Activated naive CD4-positive, alpha-beta T cell treated with anti-CD3 and anti-CD28 coated beads, Interleukin-2, amount 50 U/mL, for 24 hours (primary cell): Measurements from ENCODE around the gene GPR153.

Experiments
- H3K27ac Mint-ChIP-seq: one replicate; pipeline ENCODE4 v1.8.0; 2021; ENCODE audit warnings: mild to moderate bottlenecking, mixed read lengths
- H3K27me3 Mint-ChIP-seq: one replicate; pipeline ENCODE4 v1.8.0; 2021; ENCODE audit warnings: mixed read lengths
- H3K36me3 Mint-ChIP-seq: one replicate; pipeline ENCODE4 v1.8.0; 2021; ENCODE audit warnings: mixed read lengths
- H3K4me1 Mint-ChIP-seq: one replicate; pipeline ENCODE4 v1.8.0; 2021; ENCODE audit warnings: mixed read lengths
- H3K4me3 Mint-ChIP-seq: one replicate; pipeline ENCODE4 v1.8.0; 2021; ENCODE audit warnings: mild to moderate bottlenecking, mixed read lengths
- H3K9me3 Mint-ChIP-seq: one replicate; pipeline ENCODE4 v1.8.0; 2021; ENCODE audit warnings: mixed read lengths

Gene GPR153

GRCh38 chr1:6276811-6277555 is 16.1 kb upstream of the GPR153 start:
- Mint-ChIP-seq H3K4me1 (no peaks in the 10 kb centered on the region), H3K9me3 (no peaks in the 10 kb centered on the region), H3K36me3 (peaks cover 1% of the 10 kb centered on the region), H3K4me3 (no peak overlapping the region), H3K27ac (no peak overlapping the region), H3K27me3 (no peaks in the 10 kb centered on the region)

- H3K27me3 Mint-ChIP-seq = no peaks in the 10 kb centered on the region
- H3K4me3 Mint-ChIP-seq = no peak overlapping the region
- peaks cover 1% of the 10 kb centered on the region for H3K36me3 Mint-ChIP-seq
- no peak overlapping the region for H3K27ac Mint-ChIP-seq
- H3K4me1 Mint-ChIP-seq = no peaks in the 10 kb centered on the region
- H3K9me3 Mint-ChIP-seq = no peaks in the 10 kb centered on the region
These were observed 15.2 kb upstream of the GPR153 start for GRCh38 chr1:6275826-6276782.

- Mint-ChIP-seq H3K4me3 (no peak overlapping the region), H3K4me1 (no peaks in the 10 kb centered on the region), H3K9me3 (no peaks in the 10 kb centered on the region), H3K27ac (no peak overlapping the region), H3K27me3 (no peaks in the 10 kb centered on the region), H3K36me3 (peaks cover 1% of the 10 kb centered on the region)
These were observed 13.8 kb upstream of the GPR153 start for GRCh38 chr1:6274622-6275139.

- Mint-ChIP-seq H3K4me1 (no peaks in the 10 kb centered on the region), H3K27ac (no peak overlapping the region), H3K4me3 (no peak overlapping the region), H3K27me3 (no peaks in the 10 kb centered on the region), H3K36me3 (peaks cover 1% of the 10 kb centered on the region), H3K9me3 (no peaks in the 10 kb centered on the region)
These were observed 13.2 kb upstream of the GPR153 start for GRCh38 chr1:6274102-6274501.

- Mint-ChIP-seq H3K4me3 (no peak overlapping the region), H3K36me3 (no peaks in the 10 kb centered on the region), H3K9me3 (no peaks in the 10 kb centered on the region), H3K4me1 (no peaks in the 10 kb centered on the region), H3K27ac (no peak overlapping the region), H3K27me3 (no peaks in the 10 kb centered on the region)
These were observed 12.5 kb upstream of the GPR153 start for GRCh38 chr1:6273380-6273891.

- no peak overlapping the region for H3K27ac Mint-ChIP-seq
- no peaks in the 10 kb centered on the region for H3K36me3 Mint-ChIP-seq
- H3K27me3 Mint-ChIP-seq = no peaks in the 10 kb centered on the region
- H3K4me3 Mint-ChIP-seq = no peak overlapping the region
- no peaks in the 10 kb centered on the region for H3K9me3 Mint-ChIP-seq
- H3K4me1 Mint-ChIP-seq = no peaks in the 10 kb centered on the region
These were observed 12.0 kb upstream of the GPR153 start for GRCh38 chr1:6272868-6273267.

- H3K4me3 Mint-ChIP-seq = no peak overlapping the region
- H3K27me3 Mint-ChIP-seq = no peaks in the 10 kb centered on the region
- H3K27ac Mint-ChIP-seq = no peak overlapping the region
- H3K4me1 Mint-ChIP-seq = no peaks in the 10 kb centered on the region
- H3K9me3 Mint-ChIP-seq = no peaks in the 10 kb centered on the region
- no peaks in the 10 kb centered on the region for H3K36me3 Mint-ChIP-seq
These were observed 11.6 kb upstream of the GPR153 start for GRCh38 chr1:6272452-6272851.

- no peaks in the 10 kb centered on the region for H3K36me3 Mint-ChIP-seq
- H3K4me3 Mint-ChIP-seq = no peak overlapping the region
- no peak overlapping the region for H3K27ac Mint-ChIP-seq
- no peaks in the 10 kb centered on the region for H3K9me3 Mint-ChIP-seq
- H3K4me1 Mint-ChIP-seq = no peaks in the 10 kb centered on the region
- H3K27me3 Mint-ChIP-seq = no peaks in the 10 kb centered on the region
These were observed 10.7 kb upstream of the GPR153 start for GRCh38 chr1:6271554-6271953.

- Mint-ChIP-seq H3K4me1 (no peaks in the 10 kb centered on the region), H3K9me3 (no peaks in the 10 kb centered on the region), H3K27ac (no peak overlapping the region), H3K4me3 (no peak overlapping the region), H3K36me3 (no peaks in the 10 kb centered on the region), H3K27me3 (no peaks in the 10 kb centered on the region)
These were observed 10.1 kb upstream of the GPR153 start for GRCh38 chr1:6271006-6271405.

- Mint-ChIP-seq H3K27me3 (no peaks in the 10 kb centered on the region), H3K9me3 (no peaks in the 10 kb centered on the region), H3K4me1 (no peaks in the 10 kb centered on the region), H3K4me3 (no peak overlapping the region), H3K27ac (no peak overlapping the region), H3K36me3 (no peaks in the 10 kb centered on the region)
These were observed 9.5 kb upstream of the GPR153 start for GRCh38 chr1:6270401-6270800.

- no peak overlapping the region for H3K4me3 Mint-ChIP-seq
These were observed 9.0 kb upstream of the GPR153 start for GRCh38 chr1:6269720-6270400.

GRCh38 chr1:6269296-6269695 is 8.4 kb upstream of the GPR153 start:
- no peak overlapping the region for H3K27ac Mint-ChIP-seq
- no peaks in the 10 kb centered on the region for H3K4me1 Mint-ChIP-seq
- H3K36me3 Mint-ChIP-seq = no peaks in the 10 kb centered on the region
- H3K9me3 Mint-ChIP-seq = no peaks in the 10 kb centered on the region
- H3K27me3 Mint-ChIP-seq = no peaks in the 10 kb centered on the region
- no peak overlapping the region for H3K4me3 Mint-ChIP-seq

More at GRCh38 chr1:6269720-6270400, 9.0 kb upstream of the GPR153 start:
- H3K36me3 Mint-ChIP-seq = no peaks in the 10 kb centered on the region
- H3K9me3 Mint-ChIP-seq = no peaks in the 10 kb centered on the region
- H3K27me3 Mint-ChIP-seq = no peaks in the 10 kb centered on the region
- no peaks in the 10 kb centered on the region for H3K4me1 Mint-ChIP-seq
- no peak overlapping the region for H3K27ac Mint-ChIP-seq

- no peak overlapping the region for H3K4me3 Mint-ChIP-seq
- no peak overlapping the region for H3K27ac Mint-ChIP-seq
- H3K36me3 Mint-ChIP-seq = no peaks in the 10 kb centered on the region
- H3K9me3 Mint-ChIP-seq = no peaks in the 10 kb centered on the region
- no peaks in the 10 kb centered on the region for H3K4me1 Mint-ChIP-seq
- no peaks in the 10 kb centered on the region for H3K27me3 Mint-ChIP-seq
These were observed 7.5 kb upstream of the GPR153 start for GRCh38 chr1:6268415-6268814.

- Mint-ChIP-seq H3K9me3 (no peaks in the 10 kb centered on the region), H3K4me1 (no peaks in the 10 kb centered on the region), H3K27me3 (no peaks in the 10 kb centered on the region), H3K27ac (no peak overlapping the region), H3K36me3 (no peaks in the 10 kb centered on the region), H3K4me3 (no peak overlapping the region)
These were observed 6.9 kb upstream of the GPR153 start for GRCh38 chr1:6267686-6268322.

- Mint-ChIP-seq H3K27ac (no peak overlapping the region), H3K4me3 (no peak overlapping the region), H3K9me3 (no peaks in the 10 kb centered on the region), H3K36me3 (no peaks in the 10 kb centered on the region), H3K27me3 (peaks cover 4% of the 10 kb centered on the region), H3K4me1 (no peaks in the 10 kb centered on the region)
These were observed 5.7 kb upstream of the GPR153 start for GRCh38 chr1:6266641-6267040.
